ENCODE measurements around the gene PIK3C2B. TPM values are rescaled to one million over a fixed set of nuclear protein-coding genes. Genes with fewer than 3 reads are reported as not detected.

Gene PIK3C2B
- polyA plus RNA-seq, 3 donors: 13.6 to 16.2 (median 14.9) TPM

DNA sequence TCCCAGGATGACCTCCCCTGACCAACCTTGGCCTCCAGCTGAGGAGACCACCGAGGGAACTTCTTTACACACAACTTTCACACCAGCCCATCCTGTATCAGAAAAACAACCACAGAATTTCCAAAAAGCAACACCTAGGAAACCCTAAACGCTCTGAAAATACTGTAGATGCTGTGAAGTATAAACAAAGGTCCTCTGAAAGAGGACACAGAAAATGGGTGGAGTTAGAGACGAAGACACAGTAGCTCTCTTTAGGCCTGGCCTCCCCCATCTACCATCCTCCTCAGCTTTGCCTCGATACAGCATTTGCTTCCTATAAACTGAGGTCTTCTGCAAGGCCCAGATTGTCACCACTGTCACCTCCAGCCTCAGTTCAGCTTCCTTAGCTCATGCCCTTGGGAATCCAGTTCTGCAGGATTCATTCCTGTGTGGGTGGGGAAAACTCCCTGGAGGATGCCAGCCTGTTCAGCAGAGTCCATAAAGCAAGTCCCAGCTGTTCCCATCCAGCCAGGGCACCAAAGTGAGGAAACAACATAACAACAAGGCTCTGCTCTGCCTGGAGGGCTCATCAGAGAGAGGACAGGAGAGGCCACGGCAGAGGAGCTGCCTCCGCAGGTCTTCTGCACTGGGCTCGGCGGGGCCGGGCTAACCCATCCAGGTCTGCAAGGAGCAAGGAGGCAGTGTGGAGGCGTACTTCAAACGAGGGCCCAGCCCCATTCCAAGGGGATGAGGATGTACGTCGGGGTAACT is 15.0 kb downstream of the PIK3C2B start:
- no peak for DNase-seq (ENCODE audit: low read depth in 3 of 3, low spot score in 2 of 3)

DNA sequence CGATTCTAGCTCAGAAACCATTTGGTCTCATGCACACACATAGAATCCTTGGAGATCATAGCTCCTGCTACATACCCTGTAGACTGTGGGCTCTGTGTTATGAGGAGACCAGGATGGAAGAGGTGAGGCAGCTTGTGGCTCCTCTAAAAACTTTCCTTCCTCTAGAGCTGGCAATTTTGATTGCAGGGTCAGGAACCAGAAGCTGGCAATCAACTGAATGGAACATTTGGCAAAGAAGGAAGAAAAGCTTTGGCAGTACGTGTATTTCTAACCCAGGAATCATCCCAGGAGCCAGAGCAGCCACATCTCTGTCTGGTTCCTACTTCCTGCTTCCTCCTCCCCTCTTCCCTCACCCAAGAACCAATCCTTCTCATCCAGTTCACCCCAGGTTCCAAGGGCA is 15.7 kb downstream of the PIK3C2B start:
- no peak for DNase-seq (ENCODE audit: low read depth in 3 of 3, low spot score in 2 of 3)

DNA sequence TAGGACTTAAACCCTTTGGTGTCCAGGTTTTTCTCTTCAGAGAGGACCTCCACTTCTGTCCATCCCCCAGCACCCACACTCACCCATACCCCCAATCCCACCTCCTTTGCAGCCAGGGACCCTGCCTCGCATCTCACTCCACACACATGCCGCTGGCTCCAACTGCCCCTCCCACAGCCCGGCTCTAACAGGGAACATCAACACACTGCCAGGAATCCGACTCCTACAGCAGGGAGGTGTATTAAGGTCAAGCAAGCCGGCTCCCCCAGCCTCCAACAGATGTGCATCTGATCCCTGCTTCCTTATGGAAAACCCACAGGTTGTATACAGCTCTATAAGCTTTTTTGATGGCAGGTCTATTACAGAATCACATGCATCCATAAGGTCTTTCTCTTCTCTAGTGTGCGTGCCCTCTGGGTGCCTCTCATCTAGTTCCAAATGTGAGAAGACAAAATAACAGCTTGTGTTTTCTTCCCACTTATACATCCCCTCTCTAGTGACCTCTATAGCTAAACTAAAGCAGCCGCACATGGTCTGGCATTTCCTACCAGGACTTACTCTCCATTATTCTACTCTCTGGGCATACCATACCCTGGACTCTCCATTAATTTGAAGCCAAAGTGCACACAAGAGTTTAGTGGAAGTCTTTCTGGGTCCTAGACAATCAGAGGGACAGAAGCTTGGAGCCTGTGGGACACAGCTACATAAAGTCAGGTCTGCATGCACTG is 16.3 kb downstream of the PIK3C2B start:
- no peak for DNase-seq (ENCODE audit: low read depth in 3 of 3, low spot score in 2 of 3)

DNA sequence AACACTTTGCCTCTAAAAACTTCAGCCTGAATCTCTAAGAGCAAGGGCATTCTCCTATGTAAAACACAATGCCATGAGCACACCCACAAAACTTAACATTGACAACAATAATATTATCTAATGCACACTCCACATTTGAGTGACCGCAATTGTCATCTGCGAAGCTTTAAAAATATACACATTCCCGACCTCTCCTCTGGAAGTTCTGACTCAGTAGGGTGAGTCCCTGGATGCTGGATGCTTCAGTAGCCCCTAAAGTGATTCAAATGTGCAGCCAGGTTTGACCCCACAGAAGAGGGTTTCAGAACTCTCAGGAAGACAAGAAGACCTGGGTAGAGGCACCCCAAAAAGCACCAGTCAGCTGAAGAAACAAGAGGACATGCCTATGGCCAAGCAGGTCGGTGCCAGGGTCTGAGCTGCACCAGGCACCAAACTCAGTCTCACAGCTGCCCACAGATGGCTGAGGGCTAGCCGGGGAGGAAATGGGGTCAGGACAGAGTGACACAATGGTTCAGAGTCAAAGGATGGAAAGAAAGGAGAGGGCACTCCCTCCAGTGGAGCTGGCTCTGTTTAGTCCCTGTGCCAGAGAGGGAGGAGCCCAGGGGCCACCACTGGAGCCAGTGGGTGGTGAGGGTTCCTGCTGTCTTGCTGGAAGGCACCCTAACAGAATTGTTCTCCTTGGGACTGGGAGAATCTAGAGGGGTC is 17.4 kb downstream of the PIK3C2B start:
- DNase-seq (ENCODE audit: low read depth in 3 of 3, low spot score in 2 of 3): no peak

DNA sequence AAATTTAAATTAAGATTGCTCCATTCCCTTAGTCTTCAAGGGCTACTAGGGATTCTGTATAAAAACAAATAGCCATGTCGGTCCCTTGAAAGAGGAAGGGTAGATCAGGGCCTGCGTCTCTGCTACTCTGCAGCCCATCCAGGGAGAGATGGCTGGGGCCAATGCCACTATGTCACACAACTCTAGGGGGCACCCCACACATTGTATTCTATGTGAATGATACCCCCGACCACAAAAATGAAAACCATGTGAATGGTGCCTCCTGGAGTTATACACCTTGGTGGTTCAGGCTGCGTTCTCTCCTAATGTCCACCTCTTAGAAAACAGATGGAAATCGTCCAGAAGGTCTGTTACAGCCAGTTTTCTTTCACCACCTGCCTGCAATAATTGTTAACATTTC is 18.0 kb downstream of the PIK3C2B start:
- no peak for DNase-seq (ENCODE audit: low read depth in 3 of 3, low spot score in 2 of 3)

DNA sequence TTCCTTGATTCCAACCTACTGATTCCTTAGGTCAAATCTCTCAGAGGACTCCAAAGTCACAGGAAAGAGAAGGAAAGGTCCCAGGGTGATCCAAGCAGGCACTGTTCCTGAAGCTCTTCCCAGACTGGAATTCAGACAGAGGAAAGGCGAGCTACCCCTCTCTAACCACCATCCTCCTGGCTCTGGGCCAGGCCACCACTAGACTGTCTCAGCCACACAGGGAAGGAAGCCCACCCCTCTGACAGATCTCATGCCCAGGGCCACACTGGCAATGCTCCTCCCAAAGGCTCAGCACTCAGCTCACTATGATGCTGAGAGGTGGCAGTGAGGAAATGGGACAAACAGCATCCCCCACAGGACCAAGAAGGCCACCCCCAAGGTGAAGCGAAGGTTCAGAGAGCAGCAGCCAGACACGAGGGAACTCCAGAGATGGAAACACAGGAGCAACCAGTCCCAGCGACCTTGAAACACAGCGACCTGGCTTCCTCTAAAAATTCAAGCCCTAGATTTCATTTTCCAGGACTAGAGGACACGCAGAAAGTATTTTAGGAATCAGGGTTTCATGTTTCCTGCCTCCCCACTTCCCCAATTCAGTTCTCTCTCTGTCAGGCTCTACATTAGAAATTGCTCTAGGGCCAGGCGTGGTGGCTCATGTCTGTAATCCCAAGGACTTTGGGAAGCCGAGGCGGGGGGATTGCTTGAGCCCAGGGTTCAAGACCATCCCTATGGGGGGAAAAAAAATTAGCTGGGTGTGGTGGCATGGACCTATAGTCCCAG is 18.8 kb downstream of the PIK3C2B start:
- DNase-seq (ENCODE audit: low read depth in 3 of 3, low spot score in 2 of 3): no peak

DNA sequence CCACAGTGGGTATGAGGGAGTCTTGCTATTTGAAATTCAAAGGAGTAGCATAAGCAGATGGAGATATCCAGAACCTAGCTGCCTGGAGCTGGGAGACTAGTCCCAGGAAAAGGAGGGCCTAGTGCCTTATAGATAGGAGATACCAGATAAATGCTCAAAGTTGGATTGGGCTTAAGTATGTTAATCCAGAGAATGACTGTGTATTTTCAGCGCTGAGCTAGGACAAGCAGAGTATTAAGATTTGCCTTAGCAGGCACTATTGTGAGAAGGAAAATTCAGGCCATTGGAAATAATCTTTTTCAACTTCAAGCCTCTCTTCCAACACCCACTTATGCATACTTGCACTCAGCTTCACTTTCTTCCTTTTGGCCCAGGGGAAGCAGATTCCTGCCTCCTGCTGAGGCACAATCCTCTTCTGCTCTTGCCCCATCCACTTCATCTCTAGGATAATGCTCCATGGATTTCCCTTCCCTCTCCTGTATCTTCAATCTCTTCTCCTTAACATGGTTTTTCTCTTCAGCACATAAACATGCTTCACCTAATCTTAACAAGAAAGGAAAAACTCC is 21.1 kb downstream of the PIK3C2B start:
- no peak for DNase-seq (ENCODE audit: low read depth in 3 of 3, low spot score in 2 of 3)

DNA sequence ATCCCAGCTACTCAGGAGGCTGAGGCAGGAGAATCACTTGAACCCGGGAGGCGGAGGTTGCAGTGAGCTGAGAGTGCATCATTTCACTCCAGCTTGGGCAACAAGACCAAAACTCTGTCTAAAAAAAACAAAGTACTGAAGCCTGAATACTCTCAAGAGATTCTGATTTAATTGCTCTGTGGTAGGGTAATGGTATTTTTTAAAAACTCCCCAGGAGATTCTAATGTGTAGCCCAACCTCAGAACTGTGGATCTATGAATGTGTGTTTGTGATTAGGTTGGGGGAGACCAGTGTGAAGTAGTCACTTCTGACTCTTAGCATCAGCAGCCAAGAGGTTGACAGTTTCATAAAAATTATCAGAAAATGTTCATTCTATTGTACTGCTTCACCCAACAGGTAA is 21.9 kb downstream of the PIK3C2B start:
- DNase-seq (ENCODE audit: low read depth in 3 of 3, low spot score in 2 of 3): no peak

DNA sequence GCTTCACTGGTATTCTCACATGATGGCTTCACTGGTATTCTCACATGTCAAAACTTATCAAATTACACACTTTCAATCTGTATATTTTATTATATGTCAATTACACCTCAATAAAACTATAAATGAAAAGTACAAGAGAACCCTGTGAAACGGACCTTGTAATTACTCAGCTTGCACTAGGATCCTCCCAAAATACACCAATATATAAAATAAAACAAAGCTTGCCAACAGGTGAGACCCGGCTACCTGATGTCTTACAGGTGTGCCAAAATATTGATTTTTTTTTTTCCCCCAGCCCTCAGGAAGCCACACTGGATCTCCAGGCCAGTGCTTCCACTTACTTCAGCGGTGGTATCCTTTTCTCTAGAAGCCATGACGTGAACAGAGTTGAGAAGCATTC is 22.9 kb downstream of the PIK3C2B start:
- DNase-seq (ENCODE audit: low read depth in 3 of 3, low spot score in 2 of 3): no peak

DNA sequence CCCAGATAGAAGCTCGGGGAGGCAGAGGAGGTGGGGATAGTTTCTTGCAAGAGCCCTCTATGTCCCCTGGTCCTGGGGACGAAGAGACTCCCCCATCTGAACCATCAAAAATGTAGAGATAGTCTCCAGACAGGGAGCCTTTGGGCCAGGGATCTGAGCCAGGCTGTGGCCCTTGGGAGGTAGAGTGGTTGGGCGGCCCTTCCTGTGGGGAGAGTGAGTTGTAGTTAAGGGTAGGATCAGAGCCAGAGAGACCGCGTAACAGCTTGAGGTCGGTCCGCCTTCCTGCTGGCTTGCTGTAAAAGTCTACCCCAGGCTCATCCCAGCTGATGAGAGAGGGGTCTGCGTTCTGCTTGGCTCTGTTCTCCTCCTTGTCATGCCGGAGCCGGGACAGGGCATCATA is 25.3 kb downstream of the PIK3C2B start:
- DNase-seq (ENCODE audit: low read depth in 3 of 3, low spot score in 2 of 3): no peak

DNA sequence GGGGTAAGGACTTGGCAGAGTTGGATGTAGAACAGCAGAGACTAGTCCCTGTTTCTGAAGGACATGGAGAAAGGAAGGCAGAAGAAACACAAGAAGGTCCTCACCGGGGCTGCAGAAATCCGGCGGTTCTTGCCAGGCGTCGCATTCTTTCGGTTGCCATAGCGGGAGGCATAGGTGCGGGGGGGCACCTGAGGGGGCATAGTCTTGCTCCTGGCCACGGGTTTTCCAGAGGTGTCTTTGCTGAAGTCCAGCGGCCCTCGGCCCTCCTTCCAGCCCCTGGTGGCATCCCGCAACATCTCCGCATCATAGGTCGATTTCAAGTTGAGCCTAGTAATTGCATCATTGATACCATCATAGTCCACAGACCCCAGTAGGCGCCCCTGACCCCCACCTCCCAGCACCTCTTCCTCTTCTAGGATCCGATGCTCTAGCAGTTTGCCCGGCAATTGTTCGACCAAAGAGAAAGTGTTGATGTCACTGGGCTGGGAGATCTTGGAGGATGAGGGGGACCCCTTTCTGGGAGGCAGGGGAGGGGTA is 25.8 kb downstream of the PIK3C2B start:
- no peak for DNase-seq (ENCODE audit: low read depth in 3 of 3, low spot score in 2 of 3)

DNA sequence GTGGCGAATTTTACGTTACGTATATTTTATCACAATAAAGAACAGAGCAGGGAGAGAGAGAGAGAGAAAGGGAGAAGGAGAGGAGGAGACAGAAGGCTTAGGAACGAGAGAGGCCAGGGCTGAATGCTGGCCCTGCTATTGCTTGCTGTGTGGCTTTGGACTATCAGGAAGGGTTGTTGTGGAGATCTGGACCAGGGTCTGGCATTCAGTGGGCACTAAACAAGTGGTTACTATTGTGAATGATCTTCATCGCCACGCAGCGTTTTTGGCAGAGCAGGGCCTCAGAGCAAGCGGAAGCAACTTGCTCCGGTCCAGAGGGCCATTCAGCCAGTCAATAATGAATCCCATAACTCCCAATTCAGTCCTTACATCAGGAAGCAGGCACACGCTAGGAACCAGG is 26.4 kb downstream of the PIK3C2B start:
- no peak for DNase-seq (ENCODE audit: low read depth in 3 of 3, low spot score in 2 of 3)

DNA sequence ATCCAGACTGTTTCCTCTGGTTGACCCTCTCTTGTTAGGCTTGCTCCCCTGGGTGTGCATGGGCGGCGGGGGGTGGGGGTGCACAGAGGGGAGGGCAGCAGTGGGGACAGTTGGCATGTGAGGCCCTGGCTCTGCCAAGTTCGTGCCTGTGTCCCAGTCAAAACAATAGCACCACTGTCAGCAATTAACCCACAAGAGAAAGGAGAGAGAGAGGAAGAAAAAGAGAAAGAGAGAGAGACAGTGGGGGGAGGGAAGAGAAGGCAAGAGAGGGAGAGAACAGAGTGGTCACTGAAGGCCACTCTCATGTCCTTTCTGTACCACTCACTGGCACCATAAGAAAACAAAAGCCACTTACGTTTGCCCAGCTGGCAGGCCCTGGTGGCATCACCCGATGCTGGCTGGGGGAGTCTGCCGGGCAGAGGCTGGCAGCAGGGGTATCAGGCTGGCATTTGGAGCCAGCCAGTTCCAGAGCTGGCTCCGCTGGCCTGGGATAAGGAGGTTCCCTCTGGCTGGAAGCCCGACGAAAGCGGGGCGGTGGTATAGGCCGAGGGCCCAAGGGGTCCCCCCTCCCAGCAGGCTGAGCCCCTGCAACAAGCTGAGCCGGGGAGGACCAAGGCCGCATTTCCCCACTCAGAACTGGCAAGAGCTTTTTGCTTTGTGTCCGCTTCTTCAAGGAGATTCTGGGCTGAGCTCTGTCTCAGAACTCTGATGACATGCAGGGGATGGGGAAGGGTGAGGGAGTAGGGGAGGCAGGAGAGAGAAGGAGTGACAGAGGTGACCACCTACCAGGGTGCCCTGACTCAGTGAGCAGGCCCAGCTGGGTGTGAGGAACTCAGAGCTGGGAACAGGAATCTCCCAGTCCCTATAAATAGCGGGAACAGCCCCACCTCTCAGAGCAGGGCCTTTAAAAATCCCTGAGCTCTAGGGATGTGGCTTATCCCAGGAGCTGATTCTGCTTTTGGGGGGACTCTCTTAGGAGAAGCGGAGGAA is 27.9 kb downstream of the PIK3C2B start:
- no peak for DNase-seq (ENCODE audit: low read depth in 3 of 3, low spot score in 2 of 3)

DNA sequence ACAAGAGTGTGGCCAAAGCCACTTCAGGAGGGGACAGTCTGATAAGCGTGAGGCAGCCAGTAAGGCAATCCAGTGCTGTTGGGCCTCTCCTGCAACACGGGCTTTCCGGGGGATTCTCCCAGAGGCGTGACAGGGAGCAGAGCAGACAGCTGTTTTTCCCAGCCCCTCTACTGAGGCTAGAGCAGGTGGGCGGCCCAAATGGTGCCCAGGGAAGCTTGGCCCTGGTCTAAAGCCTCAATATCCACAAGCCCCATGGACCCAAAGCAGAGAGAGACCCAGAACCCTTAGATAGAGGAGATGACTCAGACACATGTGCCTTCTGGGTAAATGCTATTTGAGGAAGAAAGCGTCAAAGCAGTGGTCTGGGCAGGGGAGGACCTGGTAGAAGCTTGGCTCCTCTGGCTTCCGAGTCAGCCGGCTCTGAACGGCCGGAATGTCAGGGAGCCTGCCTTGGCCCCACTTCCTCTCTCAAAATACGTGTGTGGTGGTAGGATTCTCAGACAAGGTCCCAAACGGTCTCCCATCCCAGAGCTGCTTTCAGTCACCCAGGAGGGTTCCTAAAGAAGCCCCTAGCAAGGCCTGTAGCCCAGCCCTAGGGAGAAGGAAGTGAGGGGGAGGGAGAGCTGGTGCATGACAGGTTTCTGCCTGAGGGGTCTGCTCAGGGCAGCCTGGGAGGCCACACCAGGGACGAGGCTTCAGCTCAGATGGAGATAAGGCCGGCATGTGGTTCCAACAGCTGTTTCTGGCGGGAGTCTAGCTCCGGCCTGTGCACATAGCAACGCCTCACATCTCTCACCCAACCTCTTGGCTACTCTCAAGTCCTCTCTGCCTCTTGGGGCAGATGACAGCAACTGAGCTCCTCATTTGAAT is 28.8 kb downstream of the PIK3C2B start:
- no peak for DNase-seq (ENCODE audit: low read depth in 3 of 3, low spot score in 2 of 3)

DNA sequence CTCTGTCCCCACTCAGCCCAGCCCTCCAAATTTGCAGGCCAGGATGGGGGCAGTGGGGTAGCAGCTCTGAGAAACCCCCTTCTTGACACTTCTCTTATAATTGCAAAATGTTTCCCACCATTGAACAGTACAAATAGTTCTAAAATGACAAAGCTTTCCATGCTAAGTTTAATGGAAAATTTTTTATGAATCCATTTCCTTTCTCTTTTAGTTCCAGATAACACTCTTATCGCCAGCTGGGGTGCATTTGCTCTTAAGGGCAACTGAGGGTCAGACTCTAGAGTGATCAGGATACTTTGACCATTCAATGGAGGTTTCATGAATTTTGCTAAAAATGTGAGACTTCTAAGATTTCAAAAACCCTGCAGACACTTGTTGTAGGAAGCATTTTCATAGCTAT is 29.9 kb downstream of the PIK3C2B start:
- DNase-seq (ENCODE audit: low read depth in 3 of 3, low spot score in 2 of 3): no peak

DNA sequence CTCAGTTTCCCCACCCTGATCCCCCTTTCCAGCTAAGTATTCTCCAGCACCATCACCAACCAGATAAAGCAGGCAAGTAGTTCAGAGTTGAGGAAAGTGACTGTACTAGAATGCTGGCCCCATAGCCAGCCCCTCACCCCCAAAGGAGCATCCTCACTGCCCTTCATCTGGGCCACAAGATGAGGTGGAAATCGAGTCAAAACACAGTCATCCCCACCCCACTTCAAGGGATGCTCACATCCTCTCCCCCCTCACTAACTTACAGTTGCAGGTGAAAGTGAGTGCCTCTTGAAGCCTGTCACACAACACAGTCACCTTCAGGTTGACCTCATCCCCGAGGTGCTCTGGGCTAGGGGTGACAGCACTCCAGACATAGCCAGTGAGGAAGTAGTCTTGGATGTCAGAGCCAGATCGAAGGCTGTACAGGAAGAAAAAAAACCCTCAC is 30.4 kb downstream of the PIK3C2B start:
- DNase-seq (ENCODE audit: low read depth in 3 of 3, low spot score in 2 of 3): no peak

DNA sequence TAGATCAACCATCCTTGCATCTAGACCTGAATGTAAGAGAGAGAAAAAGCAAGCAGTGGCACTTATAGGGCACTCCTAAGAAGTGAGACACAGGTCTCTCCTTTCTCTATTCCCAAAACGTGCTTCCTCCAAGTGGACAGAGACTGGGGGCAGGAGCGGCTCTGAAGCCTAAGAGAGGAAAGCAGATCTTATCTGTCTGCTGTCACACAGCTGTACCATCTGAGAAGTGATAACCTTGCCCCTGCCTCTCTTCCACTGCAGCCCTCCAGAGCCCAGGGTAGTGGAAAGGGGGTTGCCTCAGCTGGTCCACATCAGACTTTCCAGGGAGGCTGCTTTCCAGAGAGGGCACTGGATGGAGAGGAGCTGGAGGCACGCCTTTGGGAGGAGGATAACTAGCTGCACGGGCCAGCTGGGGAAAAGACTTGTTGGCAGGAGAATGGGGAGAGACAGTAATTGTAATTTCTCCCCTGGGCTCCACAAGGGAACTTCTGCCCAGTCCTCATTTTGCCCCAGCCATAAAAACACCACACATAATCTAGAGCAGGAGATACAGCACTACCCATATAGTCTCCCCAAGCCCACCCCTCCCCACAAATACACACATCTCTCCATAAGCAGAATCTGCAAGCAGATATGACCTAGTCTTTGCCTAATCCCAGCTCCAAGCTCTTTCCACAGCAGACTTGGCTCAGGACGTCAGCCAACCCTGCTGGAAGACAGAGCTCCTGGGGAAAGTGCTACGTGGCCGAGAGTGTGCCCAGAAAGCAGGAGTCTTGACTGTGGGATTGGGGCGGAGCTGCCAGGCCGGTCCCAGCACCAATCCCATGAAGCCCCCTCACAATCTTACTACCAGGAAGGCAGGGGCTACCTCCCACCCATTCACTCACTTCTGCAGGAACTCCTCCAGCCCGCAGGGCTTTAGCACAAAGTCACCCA is 31.2 kb downstream of the PIK3C2B start:
- DNase-seq (ENCODE audit: low read depth in 3 of 3, low spot score in 2 of 3): no peak
